SK-N-SH (cell line): Measurements from ENCODE around the gene DDAH2. TPM values are rescaled to one million over a fixed set of nuclear protein-coding genes. Genes with fewer than 3 reads are reported as not detected.

Experiments used
- CTCF ChIA-PET: fragments of 300-600, 350-600 bp; formaldehyde crosslinking; extraction: SDS; loops from one replicate; lab custom pipeline; 2021; lab: Yijun Ruan, JAX
- POLR2A ChIA-PET: fragments of 350-600 bp; sonication (Branson Sonifier 250); formaldehyde crosslinking; extraction: SDS; loops from one replicate; lab custom pipeline; 2020; ENCODE audit warnings: antibody characterized with exemption, inconsistent platforms; lab: Yijun Ruan, JAX
- DNase-seq: peaks from one replicate; pipeline ENCODE4 v3.0.0; 2012
- H2AFZ ChIP-seq: fragments of 200-600 bp; sonication (generic); 2 replicates; pipeline ENCODE4 v1.8.1; 2016; ENCODE audit warnings: antibody characterized with exemption, mild to moderate bottlenecking, low read depth
- H3F3A ChIP-seq: fragments of 200-600 bp; sonication (generic); replicated peaks from 2 replicates; pipeline ENCODE3; 2016; ENCODE audit warnings: antibody characterized with exemption, mild to moderate bottlenecking; ENCODE audit not compliant: insufficient read depth
- H3K27ac ChIP-seq, 2 experiments: fragments of 200-500 bp in 1 of 2; fragments of 200-600 bp in 1 of 2; sonication (Bioruptor generic) in 1 of 2; sonication (generic), shearing (Covaris generic) in 1 of 2; 2 replicates each; pipeline versions ENCODE4 v1.5.1 to v1.6.1; 2014 to 2016; ENCODE audit warnings: low read depth in 2 of 2, inconsistent platforms in 1 of 2, low read length in 1 of 2, mild to moderate bottlenecking in 1 of 2, mixed read lengths in 1 of 2
- H3K27me3 ChIP-seq: fragments of 200-600 bp; sonication (generic), shearing (Covaris generic); 2 replicates; pipeline ENCODE4 v1.6.1; 2016; ENCODE audit warnings: mixed run types; ENCODE audit not compliant: insufficient read depth
- H3K36me3 ChIP-seq, 2 experiments: fragments of 200-500 bp in 1 of 2; fragments of 200-600 bp in 1 of 2; sonication (Bioruptor generic) in 1 of 2; sonication (generic) in 1 of 2; replicated peaks in 1 of 2; 2 replicates each; pipeline versions ENCODE3 to v1.5.1; 2014 to 2016; ENCODE audit warnings: low read length in 1 of 2, mild to moderate bottlenecking in 1 of 2; ENCODE audit not compliant: insufficient read depth in 2 of 2, control insufficient read depth in 1 of 2
- H3K4me1 ChIP-seq, 2 experiments: fragments of 200-500 bp in 1 of 2; fragments of 200-600 bp in 1 of 2; sonication (Bioruptor generic) in 1 of 2; sonication (generic), shearing (Covaris generic) in 1 of 2; 2 replicates each; pipeline versions ENCODE4 v1.5.1 to v1.6.1; 2014 to 2016; ENCODE audit warnings: low read depth in 1 of 2, low read length in 1 of 2, mixed run types in 1 of 2; ENCODE audit not compliant: insufficient read depth in 2 of 2, control insufficient read depth in 1 of 2
- H3K4me2 ChIP-seq: fragments of 200-600 bp; sonication (generic), shearing (Covaris generic); 2 replicates; pipeline ENCODE4 v1.6.1; 2017; ENCODE audit warnings: mixed run types
- H3K4me3 ChIP-seq, 2 experiments: fragments of 200-500 bp in 1 of 2; fragments of 200-600 bp in 1 of 2; sonication (Bioruptor generic) in 1 of 2; sonication (generic), shearing (Covaris generic) in 1 of 2; 2 replicates each; pipeline versions ENCODE4 v1.5.1 to v1.8.1; 2014 to 2016; ENCODE audit warnings: low read depth in 2 of 2, inconsistent platforms in 1 of 2, low read length in 1 of 2, mild to moderate bottlenecking in 1 of 2, mixed read lengths in 1 of 2, moderate library complexity in 1 of 2
- H3K79me2 ChIP-seq: fragments of 200-600 bp; sonication (generic); 2 replicates; pipeline ENCODE4 v1.8.1; 2017; ENCODE audit warnings: mild to moderate bottlenecking; ENCODE audit not compliant: insufficient read depth
- H3K9ac ChIP-seq: fragments of 200-600 bp; sonication (generic); 2 replicates; pipeline ENCODE4 v1.6.1; 2017; ENCODE audit warnings: mixed run types
- H3K9me2 ChIP-seq: fragments of 200-600 bp; sonication (generic); 2 replicates; pipeline ENCODE4 v1.6.1; 2017; ENCODE audit warnings: mixed run types
- H3K9me3 ChIP-seq: fragments of 200-600 bp; sonication (generic); 2 replicates; pipeline ENCODE4 v1.6.1; 2017; ENCODE audit warnings: mixed run types, mild to moderate bottlenecking, moderate library complexity
- H4K20me1 ChIP-seq: fragments of 200-600 bp; sonication (generic); 2 replicates; pipeline ENCODE4 v1.6.1; 2017; ENCODE audit warnings: mild to moderate bottlenecking, mixed run types; ENCODE audit not compliant: insufficient read depth
- CHD2 ChIP-seq: fragments of 150-350 bp; IDR thresholded peaks from 2 replicates; pipeline ENCODE4 v1.6.1; 2018; ENCODE audit warnings: low read length; ENCODE audit not compliant: partially characterized antibody
- ELF1 ChIP-seq: IDR thresholded peaks from 2 replicates; pipeline ENCODE4 v1.4.0; 2012
- FOSL2 ChIP-seq: IDR thresholded peaks from 2 replicates; pipeline ENCODE4 v1.4.0; 2012; ENCODE audit warnings: low read depth, mild to moderate bottlenecking, moderate library complexity, borderline replicate concordance
- FOXJ3 ChIP-seq: sonication (generic); formaldehyde crosslinking; IDR thresholded peaks from 2 replicates; pipeline ENCODE4 v1.5.1; 2020; ENCODE audit warnings: mild to moderate bottlenecking, missing genetic modification reagents
- FOXM1 ChIP-seq: IDR thresholded peaks from 2 replicates; pipeline ENCODE4 v1.4.0; 2012; ENCODE audit warnings: low read depth, mild to moderate bottlenecking
- IRF3 ChIP-seq: fragments of 150-350 bp; IDR thresholded peaks from 2 replicates; pipeline ENCODE4 v1.6.1; 2016; ENCODE audit warnings: mild to moderate bottlenecking, low read depth, low read length
- MXI1 ChIP-seq: IDR thresholded peaks from 2 replicates; pipeline ENCODE4 v1.6.1; 2012; ENCODE audit warnings: mild to moderate bottlenecking, low read depth, low read length, improper control_type of control experiment
- NRF1 ChIP-seq: IDR thresholded peaks from 2 replicates; pipeline ENCODE4 v1.6.1; 2012; ENCODE audit warnings: low read depth, mild to moderate bottlenecking, low read length
- RAD21 ChIP-seq: IDR thresholded peaks from 2 replicates; pipeline ENCODE4 v1.6.1; 2012; ENCODE audit warnings: mild to moderate bottlenecking, low read length
- RCOR1 ChIP-seq: fragments of 150-350 bp; IDR thresholded peaks from 2 replicates; pipeline ENCODE4 v1.6.1; 2017; ENCODE audit warnings: antibody characterized with exemption, low read length
- REST ChIP-seq: IDR thresholded peaks from 2 replicates; pipeline ENCODE4 v1.6.1; 2012; ENCODE audit warnings: mild to moderate bottlenecking, low read depth, low read length, moderate library complexity
- RFX5 ChIP-seq: IDR thresholded peaks from 2 replicates; pipeline ENCODE4 v1.6.1; 2012; ENCODE audit warnings: mild to moderate bottlenecking, improper control_type of control experiment, low read length
- TAF1 ChIP-seq: IDR thresholded peaks from 2 replicates; pipeline ENCODE4 v1.6.1; 2012; ENCODE audit warnings: low read depth, mild to moderate bottlenecking, low read length, moderate library complexity, borderline replicate concordance
- TEAD4 ChIP-seq: IDR thresholded peaks from 2 replicates; pipeline ENCODE4 v1.4.0; 2012; ENCODE audit warnings: mild to moderate bottlenecking, borderline replicate concordance; ENCODE audit not compliant: insufficient read depth
- WGBS: methylation state at CpG from one replicate; pipeline ENCODE4 v1.1.6; 2017; ENCODE audit warnings: low lambda C conversion rate; 5-methylcytosine and 5-hydroxymethylcytosine counted together
- polyA plus RNA-seq, 3 experiments: library from polyadenylated mRNA; depleted of rRNA; stranded (reverse); fragments of >200 nt; gene quantifications; 2 replicates each; pipeline ENCODE4 v1.2.3, GENCODE V29; 2012
- TF ChIP-seq, protein P1 (sequence below): fragments of 150-350 bp; IDR thresholded peaks from 2 replicates; pipeline ENCODE4 v1.6.1; 2017; ENCODE audit warnings: antibody characterized with exemption, low read length, low read depth, borderline replicate concordance
- TF ChIP-seq, protein P2 (sequence below): IDR thresholded peaks from 2 replicates; pipeline ENCODE4 v1.4.0; 2012; ENCODE audit warnings: low read depth, borderline replicate concordance
- TF ChIP-seq, protein P3 (sequence below): IDR thresholded peaks from 2 replicates; pipeline ENCODE4; 2012

Gene DDAH2
- polyA plus RNA-seq, 1 of the 3 experiments (the other 2 are of a cell fraction), result 180 TPM

DNA sequence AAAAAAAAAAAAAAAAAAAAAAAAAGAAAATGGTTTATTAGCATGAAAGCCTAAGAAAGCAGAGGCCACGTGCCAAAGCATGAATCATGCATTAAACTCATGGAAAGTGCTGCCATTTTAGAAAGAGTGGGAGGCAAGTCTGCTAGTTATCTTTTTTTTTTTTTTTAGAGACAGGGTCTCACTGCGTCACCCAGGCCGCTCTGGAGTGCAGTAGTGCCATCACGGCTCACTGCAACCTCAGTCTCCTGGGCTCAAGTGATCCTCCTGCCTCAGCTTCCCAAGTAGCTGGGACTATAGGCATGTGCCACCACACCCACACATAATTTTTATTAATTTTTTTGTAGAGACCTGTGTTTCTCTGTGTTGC is 42.9 kb upstream of the DDAH2 start:
- H3K4me1 ChIP-seq, result peaks cover 4 to 5% of the 10 kb centered on the region in 2 experiments; a peak in 2 of 4 replicates
- H3K4me3 ChIP-seq, result no peak overlapping the region
- H3K27ac ChIP-seq, result no peak overlapping the region
- H3K27me3 ChIP-seq, result no peaks in the 10 kb centered on the region
- H3K36me3 ChIP-seq, result no peaks in the 10 kb centered on the region
- H3K9me2 ChIP-seq, result no peaks in the 10 kb centered on the region
- POLR2A ChIA-PET, result interaction anchor here (1.5 kb wide), 1 partner anchor 55 kb away, joined by 3 read pairs; the partner anchor contains the start of gene HSPA1B
- H3K9me3 ChIP-seq, result no peaks in the 10 kb centered on the region
- no peaks in the 10 kb centered on the region for H3K79me2 ChIP-seq
- 78% methylated on average over 4 of the region's 4 CpGs for WGBS
- H2AFZ ChIP-seq, result no peak overlapping the region
- H3K9ac ChIP-seq, result no peak overlapping the region
- no peak overlapping the region for H3K4me2 ChIP-seq
- no peak for TF ChIP-seq CHD2
- TF ChIP-seq ELF1, result no peak
- TF ChIP-seq, protein P1, sequence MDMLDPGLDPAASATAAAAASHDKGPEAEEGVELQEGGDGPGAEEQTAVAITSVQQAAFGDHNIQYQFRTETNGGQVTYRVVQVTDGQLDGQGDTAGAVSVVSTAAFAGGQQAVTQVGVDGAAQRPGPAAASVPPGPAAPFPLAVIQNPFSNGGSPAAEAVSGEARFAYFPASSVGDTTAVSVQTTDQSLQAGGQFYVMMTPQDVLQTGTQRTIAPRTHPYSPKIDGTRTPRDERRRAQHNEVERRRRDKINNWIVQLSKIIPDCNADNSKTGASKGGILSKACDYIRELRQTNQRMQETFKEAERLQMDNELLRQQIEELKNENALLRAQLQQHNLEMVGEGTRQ, result no peak
- TF ChIP-seq, all 33 proteins: peak for 0
- Histone ChIP-seq H4K20me1 (no peaks in the 10 kb centered on the region), H3F3A (peaks cover 2% of the 10 kb centered on the region)
- DNase-seq, result no peak
- CTCF ChIA-PET, result interaction anchor here (0.9 to 9.9 kb wide), 5 partner anchors 13 to 58 kb away, joined by 3 to 62 read pairs (median 7); no protein-coding TSS in a partner anchor

- Histone ChIP-seq H3K9me2 (no peaks in the 10 kb centered on the region), H3K27me3 (no peaks in the 10 kb centered on the region), H3K4me3 (no peak overlapping the region), H2AFZ (no peak overlapping the region), H3F3A (peaks cover 2% of the 10 kb centered on the region), H3K4me1 (peaks cover 0 to 8% of the 10 kb centered on the region in 2 experiments; a peak in 1 of 4 replicates), H4K20me1 (no peaks in the 10 kb centered on the region), H3K36me3 (no peaks in the 10 kb centered on the region), H3K79me2 (no peaks in the 10 kb centered on the region), H3K9ac (no peak overlapping the region), H3K9me3 (no peaks in the 10 kb centered on the region), H3K27ac (no peak overlapping the region), H3K4me2 (no peak overlapping the region)
- CTCF ChIA-PET, result interaction anchor here (0.7 to 3.3 kb wide), 8 partner anchors 7 to 191 kb away, joined by 3 to 16 read pairs (median 4); no protein-coding TSS in a partner anchor
- TF ChIP-seq RFX5 (no peak), FOXJ3 (CRISPR knock-in tag) (no peak), IRF3 (no peak), RAD21 (no peak), RCOR1 (no peak), FOSL2 (no peak), NRF1 (no peak), REST (no peak), TEAD4 (no peak), FOXM1 (no peak), TAF1 (no peak), MXI1 (no peak)
- TF ChIP-seq, protein P2, sequence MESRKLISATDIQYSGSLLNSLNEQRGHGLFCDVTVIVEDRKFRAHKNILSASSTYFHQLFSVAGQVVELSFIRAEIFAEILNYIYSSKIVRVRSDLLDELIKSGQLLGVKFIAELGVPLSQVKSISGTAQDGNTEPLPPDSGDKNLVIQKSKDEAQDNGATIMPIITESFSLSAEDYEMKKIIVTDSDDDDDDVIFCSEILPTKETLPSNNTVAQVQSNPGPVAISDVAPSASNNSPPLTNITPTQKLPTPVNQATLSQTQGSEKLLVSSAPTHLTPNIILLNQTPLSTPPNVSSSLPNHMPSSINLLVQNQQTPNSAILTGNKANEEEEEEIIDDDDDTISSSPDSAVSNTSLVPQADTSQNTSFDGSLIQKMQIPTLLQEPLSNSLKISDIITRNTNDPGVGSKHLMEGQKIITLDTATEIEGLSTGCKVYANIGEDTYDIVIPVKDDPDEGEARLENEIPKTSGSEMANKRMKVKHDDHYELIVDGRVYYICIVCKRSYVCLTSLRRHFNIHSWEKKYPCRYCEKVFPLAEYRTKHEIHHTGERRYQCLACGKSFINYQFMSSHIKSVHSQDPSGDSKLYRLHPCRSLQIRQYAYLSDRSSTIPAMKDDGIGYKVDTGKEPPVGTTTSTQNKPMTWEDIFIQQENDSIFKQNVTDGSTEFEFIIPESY, result no peak
- TF ChIP-seq, protein P3, sequence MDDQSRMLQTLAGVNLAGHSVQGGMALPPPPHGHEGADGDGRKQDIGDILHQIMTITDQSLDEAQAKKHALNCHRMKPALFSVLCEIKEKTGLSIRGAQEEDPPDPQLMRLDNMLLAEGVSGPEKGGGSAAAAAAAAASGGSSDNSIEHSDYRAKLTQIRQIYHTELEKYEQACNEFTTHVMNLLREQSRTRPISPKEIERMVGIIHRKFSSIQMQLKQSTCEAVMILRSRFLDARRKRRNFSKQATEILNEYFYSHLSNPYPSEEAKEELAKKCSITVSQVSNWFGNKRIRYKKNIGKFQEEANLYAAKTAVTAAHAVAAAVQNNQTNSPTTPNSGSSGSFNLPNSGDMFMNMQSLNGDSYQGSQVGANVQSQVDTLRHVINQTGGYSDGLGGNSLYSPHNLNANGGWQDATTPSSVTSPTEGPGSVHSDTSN, result no peak
- POLR2A ChIA-PET, result no interaction called here
- DNase-seq, result no peak
- WGBS, result 92% methylated on average over 2 of the region's 2 CpGs
Observed at GRCh38 chr6:31770860-31771259, 41.8 kb upstream of the DDAH2 start.
